Duodenal mucosa (tissue), 2 donors: ENCODE measurements around the gene PRKCH.
A peak's percentile ranks its signal among the peaks of the same experiment; 100 is the strongest.

Experiments
- H3K27ac ChIP-seq: one replicate; pipeline ENCODE4 v1.7.0; 2013; ENCODE audit warnings: low read depth, low read length
- H3K27me3 ChIP-seq, 2 donors: one replicate each; pipeline ENCODE4 v1.7.0; 2013; ENCODE audit warnings: low read length in 2 of 2, control low read depth in 1 of 2; ENCODE audit not compliant: insufficient read depth in 2 of 2, control insufficient read depth in 1 of 2
- H3K36me3 ChIP-seq, 2 donors: one replicate each; pipeline ENCODE4 v1.7.0; 2013; ENCODE audit warnings: low read length in 2 of 2, control low read depth in 1 of 2; ENCODE audit not compliant: insufficient read depth in 2 of 2, control insufficient read depth in 1 of 2
- H3K4me1 ChIP-seq, 2 donors: one replicate each; pipeline ENCODE4 v1.7.0; 2013; ENCODE audit warnings: low read length in 2 of 2, control low read depth in 1 of 2; ENCODE audit not compliant: insufficient read depth in 2 of 2, control insufficient read depth in 1 of 2
- H3K4me3 ChIP-seq, 2 donors: one replicate each; pipeline ENCODE4 v1.7.0; 2013; ENCODE audit warnings: low read length in 2 of 2, low read depth in 1 of 2
- H3K9ac ChIP-seq, 2 donors: one replicate each; pipeline ENCODE4 v1.7.0; 2013; ENCODE audit warnings: low read length in 2 of 2, low read depth in 1 of 2
- H3K9me3 ChIP-seq, 2 donors: one replicate each; pipeline ENCODE4 v1.7.0; 2013; ENCODE audit warnings: low read length in 2 of 2, control low read depth in 1 of 2; ENCODE audit not compliant: control insufficient read depth in 1 of 2

Gene PRKCH

GRCh38 chr14:61466905-61467280, 145.5 kb downstream of the PRKCH start:
- peaks cover 0 to 3% of the 10 kb centered on the region in 2 donors for H3K36me3 ChIP-seq
- no peaks in the 10 kb centered on the region for H3K9me3 ChIP-seq
- no peak overlapping the region for H3K4me3 ChIP-seq
- no peaks in the 10 kb centered on the region for H3K27me3 ChIP-seq
- H3K27ac ChIP-seq: no peak overlapping the region
- peaks cover 21 to 27% of the 10 kb centered on the region in 2 donors for H3K4me1 ChIP-seq
- H3K9ac ChIP-seq: no peak overlapping the region

DNA sequence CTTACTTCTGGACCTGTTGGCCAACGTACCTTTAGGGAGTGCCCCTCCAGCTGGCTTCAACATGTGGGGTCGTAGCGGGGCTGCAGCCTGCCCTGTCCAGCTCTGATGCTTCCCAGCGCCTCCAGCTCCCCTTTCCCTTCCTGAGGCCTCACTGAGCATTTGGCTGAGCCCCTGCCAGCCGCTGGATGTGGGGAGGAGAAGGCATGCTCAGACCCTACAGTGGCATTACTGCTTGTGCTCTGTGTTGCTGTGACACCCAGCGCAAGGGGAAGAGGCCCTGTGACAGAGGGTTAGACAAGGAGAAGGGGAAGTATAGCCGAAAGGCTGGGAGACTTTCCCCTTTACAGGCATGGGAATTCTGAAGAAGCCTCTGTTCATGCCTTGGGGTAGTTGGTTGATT, 145.9 kb downstream of the PRKCH start:
- no peak overlapping the region for H3K4me3 ChIP-seq
- H3K9ac ChIP-seq: no peak overlapping the region
- H3K36me3 ChIP-seq: peaks cover 0 to 3% of the 10 kb centered on the region in 2 donors
- peaks cover 22 to 25% of the 10 kb centered on the region in 2 donors for H3K4me1 ChIP-seq
- H3K27ac ChIP-seq: no peak overlapping the region
- no peaks in the 10 kb centered on the region for H3K9me3 ChIP-seq
- H3K27me3 ChIP-seq: no peaks in the 10 kb centered on the region

- Histone ChIP-seq H3K4me3 (no peak overlapping the region), H3K9ac (no peak overlapping the region), H3K36me3 (peaks cover 0 to 3% of the 10 kb centered on the region in 2 donors), H3K27me3 (no peaks in the 10 kb centered on the region), H3K27ac (no peak overlapping the region), H3K4me1 (peaks cover 20 to 25% of the 10 kb centered on the region in 2 donors), H3K9me3 (no peaks in the 10 kb centered on the region)
These were observed 146.9 kb downstream of the PRKCH start for GRCh38 chr14:61468063-61468825.

GRCh38 chr14:61469781-61470180, 148.4 kb downstream of the PRKCH start:
- Histone ChIP-seq H3K36me3 (peaks cover 0 to 3% of the 10 kb centered on the region in 2 donors), H3K4me3 (no peak overlapping the region), H3K27me3 (no peaks in the 10 kb centered on the region), H3K27ac (no peak overlapping the region), H3K9ac (no peak overlapping the region), H3K4me1 (peaks cover 24 to 30% of the 10 kb centered on the region in 2 donors), H3K9me3 (no peaks in the 10 kb centered on the region)

GRCh38 chr14:61470261-61470960, 149.0 kb downstream of the PRKCH start:
- H3K4me3 ChIP-seq: no peak overlapping the region
- H3K36me3 ChIP-seq: peaks cover 0 to 3% of the 10 kb centered on the region in 2 donors
- H3K9me3 ChIP-seq: no peaks in the 10 kb centered on the region
- no peaks in the 10 kb centered on the region for H3K27me3 ChIP-seq
- no peak overlapping the region for H3K9ac ChIP-seq
- no peak overlapping the region for H3K27ac ChIP-seq
- H3K4me1 ChIP-seq: peaks cover 26 to 32% of the 10 kb centered on the region in 2 donors

DNA sequence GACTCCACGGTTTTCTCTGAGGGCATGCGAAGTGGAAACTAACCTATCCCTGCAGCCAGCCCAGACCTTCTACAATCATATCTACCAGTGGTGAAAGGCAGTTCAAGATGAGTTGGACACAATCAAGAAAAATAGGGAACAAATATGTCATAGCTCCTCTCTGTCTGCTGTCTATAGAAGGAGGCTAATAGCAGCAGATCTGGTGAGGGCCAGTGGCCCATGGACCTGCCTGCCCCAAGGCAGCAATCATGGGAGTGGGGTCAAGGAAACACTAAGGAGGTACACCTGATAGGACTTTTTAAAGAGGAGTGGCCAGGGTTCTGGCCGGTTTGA, 149.5 kb downstream of the PRKCH start:
- Histone ChIP-seq H3K27me3 (no peaks in the 10 kb centered on the region), H3K27ac (no peak overlapping the region), H3K4me3 (no peak overlapping the region), H3K36me3 (peaks cover 0 to 3% of the 10 kb centered on the region in 2 donors), H3K4me1 (peaks cover 30 to 35% of the 10 kb centered on the region in 2 donors), H3K9me3 (no peaks in the 10 kb centered on the region), H3K9ac (no peak overlapping the region)

DNA sequence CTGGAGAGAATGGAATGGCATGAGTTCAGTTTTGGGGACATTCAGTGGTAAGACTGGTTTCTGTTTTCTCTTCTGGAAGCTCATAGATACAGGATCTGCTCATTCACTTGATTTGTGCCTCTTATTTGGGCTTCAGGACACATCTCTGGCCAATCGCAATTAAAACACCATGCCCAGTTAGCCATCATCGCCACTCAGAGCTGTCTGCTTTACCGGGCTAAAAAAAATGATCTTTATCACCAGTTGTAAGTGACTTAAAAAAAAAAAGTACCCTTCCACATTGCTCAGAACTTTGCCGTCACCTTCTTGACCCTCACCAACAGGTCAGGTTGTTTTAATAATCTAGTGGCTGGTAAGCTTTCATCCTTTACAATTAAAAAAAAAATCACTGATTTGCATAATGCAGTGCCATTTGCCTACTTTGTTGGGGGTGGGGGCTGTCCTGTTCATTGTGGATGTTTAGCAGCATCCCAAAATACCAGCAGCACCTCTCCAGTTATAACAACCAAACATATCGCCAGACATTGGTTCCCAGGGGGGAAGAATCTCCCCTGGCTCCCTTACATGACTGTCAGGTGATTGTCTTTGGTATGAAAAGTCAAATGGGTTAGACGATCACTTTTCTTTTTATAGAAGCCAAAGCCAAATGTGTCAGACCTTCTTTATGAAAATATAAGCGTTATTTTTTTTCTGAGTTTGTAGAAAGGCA, 150.1 kb downstream of the PRKCH start:
- H3K4me3 ChIP-seq: peak overlapping the region in 1 of 2 donors; percentile 24
- peak overlapping the region; percentile 7 to 24 for H3K9ac ChIP-seq
- H3K27me3 ChIP-seq: no peaks in the 10 kb centered on the region
- H3K36me3 ChIP-seq: no peaks in the 10 kb centered on the region
- no peaks in the 10 kb centered on the region for H3K9me3 ChIP-seq
- peaks cover 36 to 40% of the 10 kb centered on the region in 2 donors for H3K4me1 ChIP-seq
- no peak overlapping the region for H3K27ac ChIP-seq

- no peaks in the 10 kb centered on the region for H3K9me3 ChIP-seq
- H3K9ac ChIP-seq: peak overlapping the region; percentile 7 to 24
- H3K4me3 ChIP-seq: peak overlapping the region; percentile 24 to 29
- H3K4me1 ChIP-seq: peaks cover 42 to 47% of the 10 kb centered on the region in 2 donors
- H3K36me3 ChIP-seq: no peaks in the 10 kb centered on the region
- H3K27me3 ChIP-seq: no peaks in the 10 kb centered on the region
- H3K27ac ChIP-seq: peak overlapping the region; percentile 1
These were observed 150.8 kb downstream of the PRKCH start for GRCh38 chr14:61472011-61472672.

- Histone ChIP-seq H3K27me3 (no peaks in the 10 kb centered on the region), H3K9ac (peak overlapping the region in 1 of 2 donors; percentile 14), H3K36me3 (no peaks in the 10 kb centered on the region), H3K9me3 (no peaks in the 10 kb centered on the region), H3K4me1 (peaks cover 50 to 53% of the 10 kb centered on the region in 2 donors), H3K4me3 (no peak overlapping the region), H3K27ac (no peak overlapping the region)
These were observed 151.5 kb downstream of the PRKCH start for GRCh38 chr14:61472801-61473376.
